Liver (tissue), 9 donors: ENCODE measurements around the gene GABRR1. TPM values are rescaled to one million over a fixed set of nuclear protein-coding genes. Genes with fewer than 3 reads are reported as not detected.

ENCODE experiments used
- DNase-seq: peaks from one replicate; pipeline ENCODE4 v3.0.0-alpha.2; 2017; ENCODE audit warnings: low spot score
- H3K27ac ChIP-seq, 2 donors: one replicate each; pipeline ENCODE4 v1.7.0; 2013; ENCODE audit warnings: inconsistent platforms in 2 of 2, low read length in 2 of 2, control low read depth in 1 of 2, low read depth in 1 of 2, mild to moderate bottlenecking in 1 of 2
- H3K27me3 ChIP-seq, 4 donors: one replicate each; pipeline versions ENCODE4 v1.6.1 to v1.7.0; 2013; ENCODE audit warnings: low read length in 3 of 4, inconsistent platforms in 1 of 4, mild to moderate bottlenecking in 1 of 4, moderate library complexity in 1 of 4; ENCODE audit not compliant: control insufficient read depth in 4 of 4, insufficient read depth in 4 of 4
- H3K36me3 ChIP-seq, 4 donors: one replicate each; pipeline versions ENCODE4 v1.6.1 to v1.7.0; 2013; ENCODE audit warnings: low read length in 3 of 4, mild to moderate bottlenecking in 3 of 4, low read depth in 1 of 4, moderate library complexity in 1 of 4; ENCODE audit not compliant: control insufficient read depth in 4 of 4, insufficient read depth in 3 of 4
- H3K4me1 ChIP-seq, 4 donors: one replicate each; pipeline versions ENCODE4 v1.6.1 to v1.7.0; 2013; ENCODE audit warnings: low read length in 3 of 4, mild to moderate bottlenecking in 3 of 4, moderate library complexity in 1 of 4; ENCODE audit not compliant: control insufficient read depth in 4 of 4, insufficient read depth in 4 of 4
- H3K4me3 ChIP-seq, 3 donors: one replicate each; pipeline versions ENCODE4 v1.6.1 to v1.7.0; 2013; ENCODE audit warnings: low read length in 3 of 3, control low read depth in 1 of 3, low read depth in 1 of 3, mild to moderate bottlenecking in 1 of 3
- H3K9ac ChIP-seq, 2 donors: one replicate each; pipeline ENCODE4 v1.7.0; 2013; ENCODE audit warnings: low read length in 2 of 2, mild to moderate bottlenecking in 2 of 2, moderate library complexity in 2 of 2, control low read depth in 1 of 2, low read depth in 1 of 2
- H3K9me3 ChIP-seq, 4 donors: one replicate each; pipeline versions ENCODE4 v1.6.1 to v1.7.0; 2013; ENCODE audit warnings: low read length in 3 of 4; ENCODE audit not compliant: control insufficient read depth in 4 of 4
- ATF3 ChIP-seq: IDR thresholded peaks from 2 replicates; pipeline ENCODE4 v1.6.1; 2016; ENCODE audit warnings: antibody characterized with exemption
- CTCF ChIP-seq: fragments of 150-350 bp; IDR thresholded peaks from 2 replicates; pipeline ENCODE4 v1.5.1; 2017; ENCODE audit warnings: improper control_type of control experiment, low read depth, low read length; ENCODE audit not compliant: missing input control
- EGR1 ChIP-seq, 2 donors: IDR thresholded peaks; 2 replicates each; pipeline ENCODE4 v1.6.1; 2016 to 2018; ENCODE audit warnings: antibody characterized with exemption in 2 of 2, low read depth in 2 of 2
- FOXA2 ChIP-seq: IDR thresholded peaks from 2 replicates; pipeline ENCODE4 v1.6.1; 2016; ENCODE audit warnings: antibody characterized with exemption
- GABPA ChIP-seq, 2 donors: IDR thresholded peaks in 1 of 2; conservative IDR thresholded peaks in 1 of 2; 2 replicates each; pipeline ENCODE4 v1.6.1; 2016; ENCODE audit warnings: antibody characterized with exemption in 2 of 2, mild to moderate bottlenecking in 1 of 2, moderate library complexity in 1 of 2
- HNF4A ChIP-seq, 2 donors: conservative IDR thresholded peaks; 2 replicates each; pipeline ENCODE4 v1.6.1; 2016; ENCODE audit warnings: antibody characterized with exemption in 2 of 2, mild to moderate bottlenecking in 2 of 2
- HNF4G ChIP-seq: IDR thresholded peaks from 2 replicates; pipeline ENCODE4 v1.6.1; 2016; ENCODE audit warnings: antibody characterized with exemption
- JUND ChIP-seq, 2 donors: IDR thresholded peaks; 2 replicates each; pipeline ENCODE4 v1.6.1; 2016; ENCODE audit warnings: antibody characterized with exemption in 2 of 2
- MAX ChIP-seq: IDR thresholded peaks from 2 replicates; pipeline ENCODE4 v1.6.1; 2016; ENCODE audit warnings: antibody characterized with exemption
- NR2F2 ChIP-seq: IDR thresholded peaks from 2 replicates; pipeline ENCODE4 v1.6.1; 2016; ENCODE audit warnings: antibody characterized with exemption
- RXRA ChIP-seq, 2 donors: IDR thresholded peaks; 2 replicates each; pipeline ENCODE4 v1.6.1; 2017 to 2018; ENCODE audit warnings: antibody characterized with exemption in 2 of 2, mild to moderate bottlenecking in 1 of 2
- SP1 ChIP-seq: IDR thresholded peaks from 2 replicates; pipeline ENCODE4 v1.6.1; 2018; ENCODE audit warnings: antibody characterized with exemption, mild to moderate bottlenecking
- TAF1 ChIP-seq: conservative IDR thresholded peaks from 2 replicates; pipeline ENCODE4 v1.6.1; 2016; ENCODE audit warnings: antibody characterized with exemption, mild to moderate bottlenecking
- YY1 ChIP-seq: IDR thresholded peaks from 2 replicates; pipeline ENCODE4 v1.6.1; 2016; ENCODE audit warnings: antibody characterized with exemption, mild to moderate bottlenecking
- ZBTB33 ChIP-seq: IDR thresholded peaks from 2 replicates; pipeline ENCODE4 v1.6.1; 2016; ENCODE audit warnings: antibody characterized with exemption
- WGBS: extraction: QIAGEN DNeasy Blood & Tissue Kit; methylation state at CpG from one replicate; pipeline ENCODE4 v1.1.7; 2013; 5-methylcytosine and 5-hydroxymethylcytosine counted together
- polyA plus RNA-seq, 2 donors: library from polyadenylated mRNA; stranded (reverse) in 1 of 2; unstranded in 1 of 2; fragments of 200-250 nt in 1 of 2; fragments of >200 nt in 1 of 2; fragmentation: Nextera tagmentation in 1 of 2; extraction: Ambion mirVana in 1 of 2; gene quantifications; one replicate each; pipeline versions ENCODE4 v1.2.1 to v1.2.3, GENCODE V29; 2013 to 2015
- total RNA-seq, 2 donors: library from RNA; depleted of rRNA; stranded (reverse); fragments of >200 nt; gene quantifications; one replicate each; pipeline ENCODE4 v1.2.3, GENCODE V29; 2014
- donor health status: healthy.
- donor health status: healthy.
- donor health status: healthy.
- donor health status: healthy.
- donor health status: healthy.

The GABRR1 gene
- total and polyA plus RNA-seq, 4 donors: not detected

- Histone ChIP-seq H3K36me3 (no peaks in the 10 kb centered on the region), H3K9me3 (no peaks in the 10 kb centered on the region), H3K4me1 (peaks cover 0 to 9% (median 3%) of the 10 kb centered on the region in 4 donors), H3K27ac (no peak overlapping the region), H3K27me3 (no peaks in the 10 kb centered on the region), H3K9ac (no peak overlapping the region), H3K4me3 (no peak overlapping the region)
- WGBS: 94% methylated on average over 13 of the region's 13 CpGs
- TF ChIP-seq ATF3 (no peak), FOXA2 (no peak), TAF1 (no peak)
- no peak for DNase-seq
Measured at GRCh38 chr6:89180112-89180511, 37.0 kb downstream of the GABRR1 start.

- TF ChIP-seq MAX (no peak), EGR1 (IDR thresholded peaks at IDR 0.05; ENCODE audit: low read depth in 2 of 2) (no peak), HNF4G (no peak), ATF3 (no peak), GABPA (IDR thresholded peaks at IDR 0.05 in 1 of 2, conservative IDR thresholded peaks at IDR 0.05 in 1 of 2) (no peak), YY1 (no peak), NR2F2 (no peak), SP1 (no peak), JUND (IDR thresholded peaks at IDR 0.05) (no peak), ZBTB33 (no peak), CTCF (no peak), FOXA2 (no peak), RXRA (IDR thresholded peaks at IDR 0.05) (no peak)
- DNase-seq: no peak
- Histone ChIP-seq H3K4me1 (peaks cover 0 to 9% (median 3%) of the 10 kb centered on the region in 4 donors), H3K27me3 (no peaks in the 10 kb centered on the region), H3K36me3 (peaks cover 0 to 1% (median 0%) of the 10 kb centered on the region in 4 donors), H3K9me3 (no peaks in the 10 kb centered on the region), H3K4me3 (no peak overlapping the region), H3K9ac (no peak overlapping the region), H3K27ac (no peak overlapping the region)
- 94% methylated on average over 4 of the region's 4 CpGs for whole genome bisulfite sequencing
Measured at GRCh38 chr6:89173634-89174033, 43.5 kb downstream of the GABRR1 start.

- H3K36me3 ChIP-seq: peaks cover 0 to 2% (median 0%) of the 10 kb centered on the region in 4 donors
- H3K9ac ChIP-seq: no peak overlapping the region
- H3K27me3 ChIP-seq: no peaks in the 10 kb centered on the region
- no peaks in the 10 kb centered on the region for H3K9me3 ChIP-seq
- H3K27ac ChIP-seq: no peak overlapping the region
- DNase-seq: no peak
- H3K4me3 ChIP-seq: no peak overlapping the region
- peaks cover 0 to 9% (median 3%) of the 10 kb centered on the region in 4 donors for H3K4me1 ChIP-seq
- WGBS: 78% methylated on average over 6 of the region's 6 CpGs
- TF ChIP-seq SP1 (no peak), ZBTB33 (no peak), TAF1 (no peak), JUND (IDR thresholded peaks at IDR 0.05) (no peak), HNF4A (conservative IDR thresholded peaks at IDR 0.05) (no peak)
Measured at GRCh38 chr6:89172131-89172530, 45.0 kb downstream of the GABRR1 start.
